LHCN-M2 (cell line): ENCODE measurements around the gene RRP15. TPM values are rescaled to one million over a fixed set of nuclear protein-coding genes. Genes with fewer than 3 reads are reported as not detected.

Experiments
- DNase-seq: peaks from one replicate; pipeline ENCODE4 v3.0.0-alpha.2; 2012; ENCODE audit warnings: low read depth
- total RNA-seq: library from RNA; depleted of rRNA; stranded (reverse); fragments of >200 nt; gene quantifications from 2 replicates; pipeline ENCODE4 v1.2.3, GENCODE V29; 2014; rRNA removed

Gene RRP15
- total RNA-seq, 1 experiment from 2014 or later = 8.2 TPM

DNA sequence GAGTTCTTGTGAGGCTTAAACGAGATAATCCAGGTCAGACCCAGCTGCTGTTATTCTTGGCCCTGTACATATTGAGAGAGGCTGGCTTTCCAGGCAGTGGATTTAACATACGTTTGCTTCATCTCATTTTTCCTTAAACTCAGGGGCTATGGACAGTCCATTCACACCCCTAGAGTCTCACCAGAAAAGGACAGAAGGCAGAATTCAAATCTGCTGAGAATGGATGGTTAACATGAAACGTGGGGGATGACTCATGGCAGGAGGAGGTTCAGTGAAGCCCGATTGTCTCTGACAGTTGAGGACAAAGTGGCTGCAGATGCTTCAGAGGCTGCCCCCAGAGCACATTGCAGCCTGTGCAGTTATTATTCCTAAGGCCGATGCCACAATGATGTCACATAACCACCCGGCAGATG is 99.5 kb downstream of the RRP15 start:
- peak; percentile 91 for DNase-seq

Other genes starting within 250 kb of the RRP15 start
- gene TGFB2, start 60.0 kb downstream of the RRP15 start, total RNA-seq = 5.1 and 7.7 TPM in 2 replicates